Frontal cortex (tissue), 4 donors: Measurements from ENCODE around the gene RBKS. TPM values are rescaled to one million over a fixed set of nuclear protein-coding genes. Genes with fewer than 3 reads are reported as not detected.
"Not testable (repeated sequence)": the region's sequence is repeated elsewhere in the genome, so short reads cannot be mapped to it uniquely, and the experiment has no call there.

Experiments
- DNase-seq, 2 donors: peaks; one replicate each; pipeline ENCODE4 v3.0.0; 2012; ENCODE audit warnings: low spot score in 2 of 2
- FAIRE-seq: peaks from 2 replicates; lab custom pipeline; 2012; peaks lifted over from hg19 to GRCh38; lab: Jason Lieb, UNC
- total RNA-seq: library from RNA; depleted of rRNA; stranded (reverse); fragments of >200 nt; gene quantifications from one replicate; pipeline ENCODE4 v1.2.3, GENCODE V29; 2014
- donor health status: control.
- donor health status: control.
- donor health status: control.

The RBKS gene
- total RNA-seq, 1 donor from 2014 or later = 3.7 TPM

GRCh38 chr2:27746325-27746724 lies 143.9 kb downstream of the RBKS start:
- FAIRE-seq (no peak), DNase-seq (no peak)

GRCh38 chr2:27745494-27745893 lies 144.7 kb downstream of the RBKS start:
- not testable (repeated sequence) for FAIRE-seq, DNase-seq

GRCh38 chr2:27742571-27742970 lies 147.6 kb downstream of the RBKS start:
- FAIRE-seq = no peak

GRCh38 chr2:27741673-27742072 lies 148.5 kb downstream of the RBKS start:
- DNase-seq (no peak), FAIRE-seq (no peak)

More at GRCh38 chr2:27742571-27742970, 147.6 kb downstream of the RBKS start:
- no peak for DNase-seq

- DNase-seq (no peak), FAIRE-seq (no peak)
Observed at GRCh38 chr2:27739058-27739373, 151.2 kb downstream of the RBKS start.

GRCh38 chr2:27738349-27739057 lies 151.7 kb downstream of the RBKS start:
- no peak for FAIRE-seq
- DNase-seq = no peak

GRCh38 chr2:27737676-27738348 lies 152.4 kb downstream of the RBKS start:
- FAIRE-seq (no peak), DNase-seq (no peak)

GRCh38 chr2:27736890-27737204 lies 153.3 kb downstream of the RBKS start:
- FAIRE-seq (no peak), DNase-seq (no peak)

GRCh38 chr2:27736031-27736889 lies 153.9 kb downstream of the RBKS start:
- DNase-seq (no peak), FAIRE-seq (no peak)

- no peak for FAIRE-seq
- peak; percentile 50 to 78 for DNase-seq
Observed at GRCh38 chr2:27735263-27735904, 154.8 kb downstream of the RBKS start.

- FAIRE-seq (no peak), DNase-seq (no peak)
Observed at GRCh38 chr2:27734305-27734704, 155.9 kb downstream of the RBKS start.

Other genes starting within 250 kb of the RBKS start
- gene SUPT7L, start 226.8 kb downstream of the RBKS start, total RNA-seq = 24.5 TPM
- gene SLC4A1AP, start 226.5 kb downstream of the RBKS start, total RNA-seq = 33.4 TPM
- 56.7 TPM for gene MRPL33, start 118.7 kb downstream of the RBKS start, total RNA-seq
- gene BABAM2, start 342 bp upstream of the RBKS start, total RNA-seq = 14.7 TPM